ENCODE data around the gene SRXN1.

DNA sequence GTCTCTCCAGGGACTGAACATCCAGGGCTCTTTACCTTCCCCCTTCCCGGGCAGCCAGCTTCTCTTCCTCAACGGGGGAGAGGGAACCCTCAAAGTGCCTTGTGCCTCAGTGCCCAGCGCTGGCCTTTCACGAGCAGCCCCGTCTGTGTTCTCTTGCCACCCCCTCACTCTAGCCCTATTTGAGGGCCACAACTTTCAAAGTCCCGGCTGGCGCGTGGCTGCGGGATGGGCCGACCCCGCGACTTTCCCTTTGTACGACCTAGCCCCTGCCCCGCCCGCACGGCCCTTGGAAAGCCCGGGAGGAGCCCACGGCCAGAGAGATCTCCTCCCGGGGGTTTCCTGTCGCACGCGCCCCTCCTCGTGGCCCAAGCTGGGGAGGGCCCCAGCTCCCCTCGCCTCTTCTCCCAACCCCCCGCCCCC lies 22.0 kb upstream of the SRXN1 start:
- TF ChIP-seq, protein P1, sequence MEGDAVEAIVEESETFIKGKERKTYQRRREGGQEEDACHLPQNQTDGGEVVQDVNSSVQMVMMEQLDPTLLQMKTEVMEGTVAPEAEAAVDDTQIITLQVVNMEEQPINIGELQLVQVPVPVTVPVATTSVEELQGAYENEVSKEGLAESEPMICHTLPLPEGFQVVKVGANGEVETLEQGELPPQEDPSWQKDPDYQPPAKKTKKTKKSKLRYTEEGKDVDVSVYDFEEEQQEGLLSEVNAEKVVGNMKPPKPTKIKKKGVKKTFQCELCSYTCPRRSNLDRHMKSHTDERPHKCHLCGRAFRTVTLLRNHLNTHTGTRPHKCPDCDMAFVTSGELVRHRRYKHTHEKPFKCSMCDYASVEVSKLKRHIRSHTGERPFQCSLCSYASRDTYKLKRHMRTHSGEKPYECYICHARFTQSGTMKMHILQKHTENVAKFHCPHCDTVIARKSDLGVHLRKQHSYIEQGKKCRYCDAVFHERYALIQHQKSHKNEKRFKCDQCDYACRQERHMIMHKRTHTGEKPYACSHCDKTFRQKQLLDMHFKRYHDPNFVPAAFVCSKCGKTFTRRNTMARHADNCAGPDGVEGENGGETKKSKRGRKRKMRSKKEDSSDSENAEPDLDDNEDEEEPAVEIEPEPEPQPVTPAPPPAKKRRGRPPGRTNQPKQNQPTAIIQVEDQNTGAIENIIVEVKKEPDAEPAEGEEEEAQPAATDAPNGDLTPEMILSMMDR (IDR thresholded peaks at IDR 0.05; ENCODE audit: borderline replicate concordance, extremely low read depth, low read length, poor library complexity, severe bottlenecking) = no peak
- TF ChIP-seq EZH2 (IDR thresholded peaks at IDR 0.05; ENCODE audit: borderline replicate concordance, low read depth, low read length, severe bottlenecking) = no peak
